AG10803 (cell line): ENCODE results near the gene BTK.

Source experiments
- DNase-seq: peaks from one replicate; pipeline ENCODE4 v3.0.0; 2010; ENCODE audit warnings: low read depth
- H3K4me3 ChIP-seq: 2 replicates; pipeline ENCODE4 v1.5.1; 2011; ENCODE audit warnings: mild to moderate bottlenecking, low read length, control low read depth
- TF ChIP-seq, protein P1 (sequence below): conservative IDR thresholded peaks from 2 replicates; pipeline ENCODE4 v1.5.1; 2011; ENCODE audit warnings: mild to moderate bottlenecking, low read length, control low read depth, inconsistent platforms

Gene BTK

DNA sequence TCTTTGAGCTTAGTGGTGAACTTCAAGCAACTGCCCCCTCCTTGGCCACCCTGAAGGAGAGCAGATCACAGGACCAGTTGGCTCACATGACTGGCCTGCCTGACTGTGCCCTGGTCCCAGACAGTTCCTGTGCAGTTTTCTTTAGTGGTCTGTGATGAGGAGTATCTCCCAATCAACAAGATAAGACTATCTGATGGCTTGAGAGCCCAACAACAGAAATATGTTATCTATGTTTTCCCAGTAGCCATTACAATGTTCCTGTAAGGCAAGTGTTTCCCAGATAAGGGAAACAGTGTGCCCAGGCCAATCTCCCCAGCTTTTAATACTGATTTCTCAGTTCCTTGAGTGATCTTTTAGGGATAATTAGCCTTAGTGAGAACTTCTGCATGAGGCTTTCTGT lies 23.2 kb downstream of the BTK start:
- no peak for DNase-seq

DNA sequence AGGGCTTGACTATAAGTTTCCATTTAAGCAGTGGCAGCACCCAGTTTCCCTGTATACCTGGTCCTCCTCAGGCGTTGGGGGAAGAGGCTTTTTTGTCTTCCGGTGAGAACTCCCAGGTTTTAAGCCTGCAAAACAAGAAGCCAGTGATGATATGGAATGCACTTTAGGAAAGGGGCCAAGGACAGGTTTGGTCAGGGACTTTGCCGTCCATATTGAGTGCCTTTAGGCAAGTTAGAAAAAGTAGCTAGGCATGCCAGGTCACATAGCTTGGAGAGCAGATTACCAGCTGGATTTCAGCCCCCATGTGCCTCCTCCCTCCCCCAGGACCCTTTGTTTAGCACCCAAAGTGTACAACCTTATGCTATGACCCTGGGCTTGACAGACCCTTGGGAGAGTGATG lies 23.9 kb downstream of the BTK start:
- DNase-seq = no peak
- TF ChIP-seq, protein P1, sequence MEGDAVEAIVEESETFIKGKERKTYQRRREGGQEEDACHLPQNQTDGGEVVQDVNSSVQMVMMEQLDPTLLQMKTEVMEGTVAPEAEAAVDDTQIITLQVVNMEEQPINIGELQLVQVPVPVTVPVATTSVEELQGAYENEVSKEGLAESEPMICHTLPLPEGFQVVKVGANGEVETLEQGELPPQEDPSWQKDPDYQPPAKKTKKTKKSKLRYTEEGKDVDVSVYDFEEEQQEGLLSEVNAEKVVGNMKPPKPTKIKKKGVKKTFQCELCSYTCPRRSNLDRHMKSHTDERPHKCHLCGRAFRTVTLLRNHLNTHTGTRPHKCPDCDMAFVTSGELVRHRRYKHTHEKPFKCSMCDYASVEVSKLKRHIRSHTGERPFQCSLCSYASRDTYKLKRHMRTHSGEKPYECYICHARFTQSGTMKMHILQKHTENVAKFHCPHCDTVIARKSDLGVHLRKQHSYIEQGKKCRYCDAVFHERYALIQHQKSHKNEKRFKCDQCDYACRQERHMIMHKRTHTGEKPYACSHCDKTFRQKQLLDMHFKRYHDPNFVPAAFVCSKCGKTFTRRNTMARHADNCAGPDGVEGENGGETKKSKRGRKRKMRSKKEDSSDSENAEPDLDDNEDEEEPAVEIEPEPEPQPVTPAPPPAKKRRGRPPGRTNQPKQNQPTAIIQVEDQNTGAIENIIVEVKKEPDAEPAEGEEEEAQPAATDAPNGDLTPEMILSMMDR = no peak
- no peak overlapping the region for H3K4me3 ChIP-seq

More for the DNA sequence above, 23.2 kb downstream of the BTK start:
- H3K4me3 ChIP-seq = no peak overlapping the region
- TF ChIP-seq, protein P1 = no peak

DNA sequence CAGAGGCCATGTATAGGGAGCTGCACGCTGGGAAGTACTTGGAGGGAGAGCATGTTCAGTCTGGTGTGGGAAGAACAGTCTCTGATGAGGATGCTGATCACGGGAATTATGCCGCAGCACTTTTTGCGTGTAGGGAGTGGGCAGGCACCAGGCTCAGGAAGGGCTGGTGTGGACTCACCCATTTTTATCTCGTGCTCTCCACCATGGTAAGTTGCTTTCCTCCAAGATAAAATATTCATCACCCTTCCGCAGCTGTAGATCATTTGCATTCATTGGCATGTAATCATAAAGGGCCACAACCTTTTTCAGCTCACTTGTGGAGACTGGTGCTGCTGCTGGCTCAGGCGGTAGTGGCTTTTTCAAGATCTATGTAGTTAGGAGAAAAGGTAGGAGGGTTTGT lies 25.6 kb downstream of the BTK start:
- TF ChIP-seq, protein P1 = no peak
- no peak for DNase-seq
- no peak overlapping the region for H3K4me3 ChIP-seq

DNA sequence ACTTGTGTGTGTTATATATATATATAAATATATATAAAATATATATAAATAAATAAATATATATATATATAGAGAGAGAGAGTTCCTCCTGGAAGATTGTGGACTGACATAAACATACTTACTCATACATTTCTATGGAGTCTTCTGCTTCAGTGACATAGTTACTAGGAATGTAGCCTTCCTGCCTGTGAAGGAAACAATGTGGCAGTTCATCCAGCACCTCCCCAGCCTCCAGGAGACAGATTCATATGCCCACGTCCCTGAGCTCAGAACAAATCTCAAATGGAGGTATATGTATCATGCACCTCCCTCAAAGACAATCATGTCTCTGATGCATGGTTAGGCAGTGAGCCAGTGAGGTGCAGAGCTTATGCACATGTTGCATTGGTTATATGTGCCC lies 26.0 kb downstream of the BTK start:
- DNase-seq = peak; percentile 3
- TF ChIP-seq, protein P1 = no peak
- no peak overlapping the region for H3K4me3 ChIP-seq

DNA sequence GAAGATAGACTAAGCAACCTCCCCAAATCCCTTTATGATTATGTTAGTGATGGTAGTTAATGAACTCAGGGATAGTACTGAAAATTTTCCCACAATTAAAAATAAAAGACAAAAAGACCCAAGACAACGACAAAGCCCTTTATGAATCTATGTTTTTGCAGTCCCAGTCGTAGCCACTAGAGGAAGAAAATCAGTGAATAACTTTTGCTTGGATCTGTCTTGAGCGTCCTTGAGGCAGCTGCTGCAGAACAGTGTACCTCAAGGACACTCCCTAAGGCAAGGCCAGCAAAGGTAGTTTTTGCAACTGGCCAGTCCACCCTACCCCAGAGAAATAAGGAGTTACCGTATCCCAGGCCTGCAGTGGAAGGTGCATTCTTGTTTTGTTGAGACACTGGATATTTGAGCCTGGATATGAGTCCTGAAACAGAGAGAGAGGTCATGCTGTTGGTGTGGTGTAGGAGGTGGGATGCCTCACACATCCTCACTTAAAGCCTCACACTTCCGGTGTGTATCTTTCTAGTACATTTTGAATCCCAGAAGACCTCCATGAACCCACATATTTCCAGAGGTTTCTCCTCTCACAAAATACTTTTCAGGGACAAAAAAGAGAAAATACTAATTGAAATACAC lies 28.7 kb downstream of the BTK start:
- DNase-seq = peak; percentile 2
- TF ChIP-seq, protein P1 = peak; percentile 37
- H3K4me3 ChIP-seq = no peak overlapping the region

DNA sequence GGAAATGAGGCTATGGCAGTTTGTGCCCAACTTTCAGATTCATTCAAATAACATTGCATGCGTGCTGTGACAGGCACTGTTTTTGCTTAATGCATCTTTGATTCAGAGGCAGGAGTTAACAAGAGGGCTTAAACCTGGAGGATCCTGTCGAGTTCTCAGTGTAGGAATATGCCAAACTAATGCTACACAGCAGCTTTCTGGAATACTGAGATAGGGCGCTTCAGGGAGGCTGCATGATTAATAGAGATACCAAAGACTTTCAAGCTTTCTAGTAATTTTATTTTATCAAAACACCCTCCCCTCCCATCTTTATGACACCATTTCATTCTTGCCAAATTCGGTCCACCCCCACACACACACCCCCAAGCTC lies 36.8 kb downstream of the BTK start:
- DNase-seq = no peak
- peak overlapping the region; percentile 78 for H3K4me3 ChIP-seq

More for the DNA sequence above, 36.8 kb downstream of the BTK start:
- TF ChIP-seq, protein P1 = no peak
